ENCODE results near the gene C15orf61.

Gene C15orf61

GRCh38 chr15:67564021-67564967 lies 43.4 kb downstream of the C15orf61 start:
- in situ Hi-C loops (cut with MboI; ENCODE audit: low pct_unique_long_range_greater_than_20kb, low sequenced_read_pairs, unreplicated experiment): no loop called here
- DNase-seq (ENCODE audit: low spot score): peak; percentile 74
- TF ChIP-seq CTCF (IDR thresholded peaks at IDR 0.05; ENCODE audit: extremely low read depth, insufficient read depth, missing control alignments): no peak

- no peak for DNase-seq (ENCODE audit: low spot score)
- in situ Hi-C loops (cut with MboI; ENCODE audit: low pct_unique_long_range_greater_than_20kb, low sequenced_read_pairs, unreplicated experiment): no loop called here
- TF ChIP-seq CTCF (IDR thresholded peaks at IDR 0.05; ENCODE audit: extremely low read depth, insufficient read depth, missing control alignments): no peak
These were observed 44.0 kb downstream of the C15orf61 start for GRCh38 chr15:67564968-67565345.

GRCh38 chr15:67569668-67570067 lies 48.7 kb downstream of the C15orf61 start:
- in situ Hi-C loops (cut with MboI; ENCODE audit: low pct_unique_long_range_greater_than_20kb, low sequenced_read_pairs, unreplicated experiment): no loop called here
- no peak for DNase-seq (ENCODE audit: low spot score)
- no peak for TF ChIP-seq CTCF (IDR thresholded peaks at IDR 0.05; ENCODE audit: extremely low read depth, insufficient read depth, missing control alignments)

- DNase-seq (ENCODE audit: low spot score): no peak
- in situ Hi-C loops (cut with MboI; ENCODE audit: low pct_unique_long_range_greater_than_20kb, low sequenced_read_pairs, unreplicated experiment): no loop called here
- no peak for TF ChIP-seq CTCF (IDR thresholded peaks at IDR 0.05; ENCODE audit: extremely low read depth, insufficient read depth, missing control alignments)
These were observed 50.1 kb downstream of the C15orf61 start for GRCh38 chr15:67570875-67571647.

GRCh38 chr15:67571648-67572415 lies 50.9 kb downstream of the C15orf61 start:
- DNase-seq (ENCODE audit: low spot score): no peak
- no peak for TF ChIP-seq CTCF (IDR thresholded peaks at IDR 0.05; ENCODE audit: extremely low read depth, insufficient read depth, missing control alignments)
- in situ Hi-C loops (cut with MboI; ENCODE audit: low pct_unique_long_range_greater_than_20kb, low sequenced_read_pairs, unreplicated experiment): no loop called here

GRCh38 chr15:67573194-67573593 lies 52.3 kb downstream of the C15orf61 start:
- no peak for TF ChIP-seq CTCF (IDR thresholded peaks at IDR 0.05; ENCODE audit: extremely low read depth, insufficient read depth, missing control alignments)
- in situ Hi-C loops (cut with MboI; ENCODE audit: low pct_unique_long_range_greater_than_20kb, low sequenced_read_pairs, unreplicated experiment): no loop called here
- no peak for DNase-seq (ENCODE audit: low spot score)

Measured in GM13977 (cell line).